Measurements from ENCODE around the gene NDUFAF4. TPM values are rescaled to one million over a fixed set of nuclear protein-coding genes. Genes with fewer than 3 reads are reported as not detected.

The NDUFAF4 gene
- total and polyA plus RNA-seq, 2 experiments from 2014 or later = 35.1 to 233 TPM

GRCh38 chr6:96861588-96861987 is 36.1 kb downstream of the NDUFAF4 start:
- H3K4me3 Mint-ChIP-seq = no peak overlapping the region
- Histone ChIP-seq H3K4me1 (ENCODE audit: insufficient read depth) (no peaks in the 10 kb centered on the region), H3F3A (replicated peaks; ENCODE audit: low read depth) (no peaks in the 10 kb centered on the region), H3K9me2 (ENCODE audit: insufficient read depth) (0 out of 2 replicates have a peak, but pooled peaks cover 5% of the 10 kb centered on the region), H3K79me2 (replicated peaks; ENCODE audit: insufficient read depth) (no peaks in the 10 kb centered on the region), H2AFZ (no peak overlapping the region), H4K20me1 (replicated peaks; ENCODE audit: insufficient read depth) (no peaks in the 10 kb centered on the region), H3K4me2 (no peak overlapping the region), H3K27ac (ENCODE audit: low read depth) (no peak overlapping the region), H3K4me3 (no peak overlapping the region), H3K36me3 (ENCODE audit: insufficient read depth) (no peaks in the 10 kb centered on the region; the same call in 1 of the 2 replicates), H3K27me3 (ENCODE audit: insufficient read depth) (no peaks in the 10 kb centered on the region)
- DNase-seq (ENCODE audit: low spot score) (no peak), ATAC-seq (no peak)
- H3K4me1 Mint-ChIP-seq = no peaks in the 10 kb centered on the region
- H3K36me3 Mint-ChIP-seq (ENCODE audit: low read depth) = peaks cover 13% of the 10 kb centered on the region; the same call in 2 of the 3 replicates
- peaks cover 20% of the 10 kb centered on the region for H3K9me3 Mint-ChIP-seq
- H3K27ac Mint-ChIP-seq = no peak overlapping the region
- TF ChIP-seq ZNF331 (CRISPR knock-in tag; IDR thresholded peaks at IDR 0.05; ENCODE audit: low read depth) = no peak
- peaks cover 2% of the 10 kb centered on the region for H3K27me3 Mint-ChIP-seq (ENCODE audit: insufficient read depth, low read depth, poor library complexity)

GRCh38 chr6:96856856-96857255 is 40.8 kb downstream of the NDUFAF4 start:
- Histone ChIP-seq H2AFZ (no peak overlapping the region), H3K4me1 (ENCODE audit: insufficient read depth) (no peaks in the 10 kb centered on the region), H3K27ac (ENCODE audit: low read depth) (no peak overlapping the region), H4K20me1 (replicated peaks; ENCODE audit: insufficient read depth) (no peaks in the 10 kb centered on the region), H3K36me3 (ENCODE audit: insufficient read depth) (no peaks in the 10 kb centered on the region; the same call in 1 of the 2 replicates), H3K4me2 (no peak overlapping the region), H3F3A (replicated peaks; ENCODE audit: low read depth) (no peaks in the 10 kb centered on the region), H3K79me2 (replicated peaks; ENCODE audit: insufficient read depth) (no peaks in the 10 kb centered on the region), H3K4me3 (no peak overlapping the region), H3K27me3 (ENCODE audit: insufficient read depth) (no peaks in the 10 kb centered on the region), H3K9me2 (ENCODE audit: insufficient read depth) (0 out of 2 replicates have a peak, but pooled peaks cover 5% of the 10 kb centered on the region)
- Mint-ChIP-seq H3K4me1 (no peaks in the 10 kb centered on the region), H3K27ac (no peak overlapping the region), H3K36me3 (ENCODE audit: low read depth) (peaks cover 13% of the 10 kb centered on the region; the same call in 2 of the 3 replicates), H3K4me3 (no peak overlapping the region), H3K27me3 (ENCODE audit: insufficient read depth, low read depth, poor library complexity) (no peaks in the 10 kb centered on the region), H3K9me3 (peaks cover 27% of the 10 kb centered on the region)
- ATAC-seq = no peak
- DNase-seq (ENCODE audit: low spot score) = no peak
- TF ChIP-seq REST (IDR thresholded peaks at IDR 0.05; ENCODE audit: unreplicated experiment) (no peak), EZH2 (IDR thresholded peaks at IDR 0.05; ENCODE audit: low read depth, unreplicated experiment) (no peak), CTCF (conservative IDR thresholded peaks at IDR 0.05; ENCODE audit: low read depth in 2 of 2) (no peak), ZNF114 (CRISPR knock-in tag; IDR thresholded peaks at IDR 0.05) (no peak), ZNF331 (CRISPR knock-in tag; IDR thresholded peaks at IDR 0.05; ENCODE audit: low read depth) (no peak), ETS1 (IDR thresholded peaks at IDR 0.05) (no peak), ZNF462 (CRISPR knock-in tag; IDR thresholded peaks at IDR 0.05) (no peak), CREB1 (CRISPR knock-in tag; IDR thresholded peaks at IDR 0.05; ENCODE audit: low read depth) (no peak), EZH2phosphoT487 (IDR thresholded peaks at IDR 0.05; ENCODE audit: unreplicated experiment) (no peak)
